ENCODE results near the gene NKAPL. TPM values are rescaled to one million over a fixed set of nuclear protein-coding genes. Genes with fewer than 3 reads are reported as not detected.

NKAPL gene
- total and polyA plus RNA-seq, 2 of the 13 experiments (the other 11 are each of a cell fraction or from before 2014, with no cell fraction given): not detected

DNA sequence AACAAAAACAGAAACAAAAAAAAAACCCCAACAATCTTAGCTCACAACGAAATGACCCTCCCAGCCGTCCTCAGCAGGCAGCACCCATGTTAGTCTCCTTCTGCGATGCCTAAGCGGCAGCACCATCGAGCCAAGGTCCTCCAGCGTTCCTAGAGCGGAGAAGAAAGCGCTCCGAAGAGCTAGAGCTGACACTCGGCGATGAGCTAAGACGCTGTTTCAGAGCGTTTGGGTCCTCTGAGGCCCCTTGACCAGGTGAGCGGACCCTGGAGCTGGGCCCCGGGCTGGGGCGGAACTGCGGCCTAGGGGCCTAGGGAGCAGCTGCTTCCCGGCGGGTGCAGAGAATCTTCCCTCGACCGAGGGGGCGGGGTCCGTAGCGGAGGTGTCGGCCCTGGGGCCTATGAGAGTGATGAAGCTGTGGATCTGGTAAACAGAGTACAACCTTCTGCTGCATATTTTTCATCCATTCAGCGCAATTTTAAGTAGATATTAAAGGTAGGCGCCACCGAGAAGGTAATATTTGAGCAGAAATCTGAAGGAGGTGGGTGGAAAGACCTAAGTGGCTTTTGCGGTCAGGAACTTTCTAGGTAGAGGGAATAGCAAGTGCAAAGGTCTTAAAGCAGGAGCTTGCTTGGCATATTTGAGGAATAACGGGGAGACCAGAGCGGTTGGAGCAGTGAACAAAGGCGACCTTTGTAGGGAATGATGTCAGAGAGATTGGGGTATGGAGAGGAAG, 8.0 kb downstream of the NKAPL start, which contains the start of gene ZSCAN26 (continued):
- no peak for TF ChIP-seq SOX13 (IDR thresholded peaks at IDR 0.05)
- peak in 1 of 2 experiments; percentile 33; a peak in 1 of 4 replicates for TF ChIP-seq SOX13 (CRISPR knock-in tag; conservative IDR thresholded peaks at IDR 0.05 in 1 of 2, IDR thresholded peaks at IDR 0.05 in 1 of 2)
- no peak for TF ChIP-seq ZNF546 (CRISPR knock-in tag; conservative IDR thresholded peaks at IDR 0.05)
- TF ChIP-seq RBM39 (IDR thresholded peaks at IDR 0.05; ENCODE audit: low read depth, low read length, poor library complexity, severe bottlenecking): peak; percentile 95
- TF ChIP-seq ZNF816 (CRISPR knock-in tag; IDR thresholded peaks at IDR 0.05; ENCODE audit: borderline replicate concordance): 0 out of 2 replicates have a peak, but pooled peaks have one; percentile 63
- TF ChIP-seq RAD51 (IDR thresholded peaks at IDR 0.05; ENCODE audit: borderline replicate concordance): no peak
- peak; percentile 71 for TF ChIP-seq ZSCAN9 (CRISPR knock-in tag; IDR thresholded peaks at IDR 0.05; ENCODE audit: borderline replicate concordance)
- peak; percentile 65; the same call in 1 of the 2 replicates for TF ChIP-seq ZNF788 (CRISPR knock-in tag; IDR thresholded peaks at IDR 0.05; ENCODE audit: borderline replicate concordance)
- TF ChIP-seq TARDBP (CRISPR knock-in tag; IDR thresholded peaks at IDR 0.05): peak; percentile 69; the same call in 1 of the 2 replicates
- TF ChIP-seq TAF15 (IDR thresholded peaks at IDR 0.05; ENCODE audit: low read depth, low read length, poor library complexity, severe bottlenecking): peak; percentile 82
- 0 out of 2 replicates have a peak, but pooled peaks have one; percentile 34 for TF ChIP-seq MTF1 (CRISPR knock-in tag; IDR thresholded peaks at IDR 0.05)
- TF ChIP-seq HNF1B (CRISPR knock-in tag; IDR thresholded peaks at IDR 0.05): peak; percentile 85
- no peak for TF ChIP-seq EEA1 (CRISPR knock-in tag; IDR thresholded peaks at IDR 0.05; ENCODE audit: borderline replicate concordance)
- 0 out of 2 replicates have a peak, but pooled peaks have one; percentile 71 for TF ChIP-seq ZNF800 (CRISPR knock-in tag; IDR thresholded peaks at IDR 0.05)
- TF ChIP-seq ZNF333 (CRISPR knock-in tag; IDR thresholded peaks at IDR 0.05; ENCODE audit: borderline replicate concordance): peak; percentile 44; the same call in 1 of the 2 replicates
- TF ChIP-seq XBP1 (CRISPR knock-in tag; IDR thresholded peaks at IDR 0.05): no peak
- peak; percentile 3 to 44; a peak in 1 of 4 replicates for TF ChIP-seq EP300 (IDR thresholded peaks at IDR 0.05; ENCODE audit: low read depth in 2 of 2, low read length in 2 of 2)
- TF ChIP-seq EP300 (CRISPR knock-in tag; IDR thresholded peaks at IDR 0.05; ENCODE audit: borderline replicate concordance): peak; percentile 62; the same call in 1 of the 2 replicates
- TF ChIP-seq GPBP1L1 (CRISPR knock-in tag; IDR thresholded peaks at IDR 0.05): no peak
- peak; percentile 78; the same call in 1 of the 2 replicates for TF ChIP-seq STAT5B (CRISPR knock-in tag; IDR thresholded peaks at IDR 0.05)
- peak; percentile 87; the same call in 1 of the 2 replicates for TF ChIP-seq ZNF44 (CRISPR knock-in tag; IDR thresholded peaks at IDR 0.05)
- TF ChIP-seq GTF3A (CRISPR knock-in tag; conservative IDR thresholded peaks at IDR 0.05): no peak
- 0 out of 2 replicates have a peak, but pooled peaks have one; percentile 52 for TF ChIP-seq NR2C2 (CRISPR knock-in tag; IDR thresholded peaks at IDR 0.05; ENCODE audit: borderline replicate concordance)
- TF ChIP-seq ZNF576 (CRISPR knock-in tag; IDR thresholded peaks at IDR 0.05): no peak
- no peak for TF ChIP-seq CHD4 (IDR thresholded peaks at IDR 0.05; ENCODE audit: borderline replicate concordance, low read length)

All from HepG2 (cell line).